NT2/D1 (cell line): ENCODE data around the gene CABLES2.

Source experiments
- DNase-seq: peaks from one replicate; pipeline ENCODE4 v3.0.0-alpha.2; 2011; ENCODE audit warnings: low read depth, low spot score
- H3K27me3 ChIP-seq: 2 replicates; pipeline ENCODE4 v1.6.0; 2011; ENCODE audit warnings: mild to moderate bottlenecking; ENCODE audit not compliant: insufficient read length, insufficient read depth
- H3K36me3 ChIP-seq: 2 replicates; pipeline ENCODE4 v1.6.1; 2011; ENCODE audit warnings: mild to moderate bottlenecking, low read length, mixed read lengths; ENCODE audit not compliant: insufficient read depth, insufficient read length
- H3K4me1 ChIP-seq: 2 replicates; pipeline ENCODE4 v1.5.1; 2011; ENCODE audit not compliant: insufficient read depth, insufficient read length
- H3K4me3 ChIP-seq: 2 replicates; pipeline ENCODE4 v1.5.1; 2011; ENCODE audit warnings: low read depth; ENCODE audit not compliant: insufficient read length
- H3K9ac ChIP-seq: 2 replicates; pipeline ENCODE4 v1.6.0; 2011; ENCODE audit warnings: low read depth; ENCODE audit not compliant: insufficient read length
- H3K9me3 ChIP-seq: 2 replicates; pipeline ENCODE4 v1.5.1; 2011; ENCODE audit warnings: mild to moderate bottlenecking, low read length; ENCODE audit not compliant: insufficient read depth
- SUZ12 ChIP-seq: IDR thresholded peaks from 2 replicates; pipeline ENCODE4 v1.6.1; 2011; ENCODE audit not compliant: insufficient read length, insufficient read depth; ENCODE audit errors: extremely low read depth
- YY1 ChIP-seq: IDR thresholded peaks from 2 replicates; pipeline ENCODE4 v1.6.1; 2011; ENCODE audit not compliant: insufficient read length, insufficient read depth
- ZNF274 ChIP-seq: IDR thresholded peaks from 2 replicates; pipeline ENCODE4 v1.6.1; 2011; ENCODE audit warnings: mild to moderate bottlenecking, low read depth, low read length

CABLES2 gene

DNA sequence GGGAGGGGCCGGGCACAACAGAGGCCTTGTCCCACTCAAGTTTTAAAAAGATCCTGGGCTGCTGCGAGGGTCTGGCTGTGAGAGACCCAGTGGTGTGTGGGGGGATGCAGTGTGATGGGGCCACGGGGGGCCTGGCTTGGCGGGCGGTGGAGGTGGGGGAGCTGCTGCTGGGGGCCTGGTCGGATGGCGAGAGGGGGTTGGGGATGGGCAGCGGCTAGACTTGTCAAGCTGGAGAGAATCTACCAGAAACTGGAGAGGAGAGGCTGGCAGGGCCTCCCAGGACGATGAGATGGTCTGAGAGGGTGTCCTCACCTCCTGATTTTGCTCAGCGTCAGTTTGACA lies 15.0 kb downstream of the CABLES2 start:
- no peaks in the 10 kb centered on the region for H3K27me3 ChIP-seq
- DNase-seq: no peak
- no peaks in the 10 kb centered on the region for H3K4me1 ChIP-seq
- H3K4me3 ChIP-seq: no peak overlapping the region
- H3K9ac ChIP-seq: no peak overlapping the region
- TF ChIP-seq SUZ12 (no peak), ZNF274 (no peak), YY1 (no peak)
- H3K9me3 ChIP-seq: no peaks in the 10 kb centered on the region
- H3K36me3 ChIP-seq: peaks cover 87% of the 10 kb centered on the region

DNA sequence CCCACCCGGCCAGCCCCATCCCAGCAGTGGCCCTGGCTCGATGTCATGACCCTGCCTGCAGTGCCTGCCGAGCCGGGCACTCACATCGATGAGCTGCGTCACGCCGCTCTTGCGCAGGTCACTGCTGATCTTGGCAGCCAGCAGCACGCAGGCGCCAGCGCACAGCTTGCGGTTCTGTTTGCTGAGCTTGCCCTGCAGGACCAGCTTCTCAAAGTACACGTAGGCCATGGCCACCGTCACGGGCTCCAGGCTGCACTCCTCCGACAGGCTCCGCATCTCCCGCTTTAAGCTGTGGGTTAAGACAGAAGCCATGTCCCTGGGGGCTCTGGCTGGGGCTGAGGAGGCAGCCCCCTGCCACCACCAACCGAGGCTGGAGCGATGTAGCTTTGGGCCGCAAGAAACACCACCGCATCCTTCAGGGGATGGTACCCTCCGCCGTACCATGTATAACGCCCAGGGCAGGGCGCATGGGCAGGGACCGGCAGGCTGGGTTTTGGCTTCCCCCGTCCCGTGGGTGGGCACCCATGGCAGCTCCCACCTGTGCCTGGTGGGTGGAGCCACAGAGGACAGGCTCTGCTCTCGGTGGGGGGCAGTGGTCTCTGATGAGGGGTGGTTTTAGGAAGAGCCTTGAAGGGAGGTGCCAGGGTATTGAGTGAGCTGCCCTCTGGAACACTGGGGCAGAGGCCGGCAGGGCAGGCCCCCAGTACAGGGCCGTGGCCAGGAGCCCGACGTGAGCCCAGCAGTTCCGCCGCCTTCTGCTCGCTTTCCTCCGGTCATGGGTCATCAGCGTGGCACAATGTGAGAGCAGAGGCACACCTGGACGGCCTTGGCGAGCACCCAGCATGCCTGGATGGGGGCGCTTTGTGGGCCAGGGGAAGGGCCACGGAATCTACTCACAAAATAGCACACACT lies 15.7 kb downstream of the CABLES2 start:
- Histone ChIP-seq H3K9me3 (no peaks in the 10 kb centered on the region), H3K4me1 (no peaks in the 10 kb centered on the region), H3K4me3 (no peak overlapping the region), H3K36me3 (peaks cover 85% of the 10 kb centered on the region), H3K9ac (peak overlapping the region; percentile 16), H3K27me3 (no peaks in the 10 kb centered on the region)
- no peak for DNase-seq
- TF ChIP-seq YY1 (no peak), SUZ12 (no peak), ZNF274 (no peak)

DNA sequence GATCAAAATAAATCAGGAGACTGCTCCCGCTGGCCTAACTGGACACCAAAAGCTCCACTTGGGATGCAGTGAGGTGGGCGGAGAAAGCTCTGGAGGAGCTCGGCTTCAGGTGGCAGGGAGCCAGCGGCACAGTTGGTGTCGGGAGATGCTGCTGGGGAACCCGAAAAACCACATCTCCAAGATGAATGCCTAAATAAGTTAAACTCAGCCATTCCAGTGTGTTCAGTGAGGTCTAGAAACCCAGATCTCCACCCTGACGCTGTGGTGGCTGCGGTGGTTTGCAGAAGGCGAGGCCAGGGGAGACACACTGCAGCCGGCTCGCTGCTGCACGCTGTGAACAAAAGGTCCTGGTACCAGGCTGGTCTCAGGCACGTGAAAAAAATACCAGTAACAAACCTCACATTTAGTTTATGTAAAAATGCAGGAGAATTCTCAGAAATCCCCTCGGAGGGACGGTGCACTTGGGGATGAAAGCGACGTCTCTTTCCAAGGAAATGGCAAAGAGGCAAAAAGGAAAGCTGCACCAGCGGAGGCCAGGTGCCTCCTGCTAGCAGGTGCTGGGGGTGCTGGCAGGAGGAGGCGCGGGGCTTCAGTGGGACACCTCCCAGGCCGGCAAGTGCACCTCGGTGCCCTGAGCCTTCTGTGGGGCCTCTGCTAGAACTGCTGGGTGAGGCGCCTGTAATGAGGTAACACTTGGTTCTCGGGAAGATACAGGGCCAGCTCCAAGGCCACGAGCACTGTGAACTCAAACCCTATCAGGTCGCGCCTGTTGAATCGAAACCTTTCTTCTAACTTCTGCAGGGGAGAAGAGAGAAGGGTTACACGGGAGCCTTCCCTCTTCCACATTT lies 16.5 kb downstream of the CABLES2 start:
- peaks cover 81% of the 10 kb centered on the region for H3K36me3 ChIP-seq
- peak overlapping the region; percentile 16 for H3K9ac ChIP-seq
- no peak overlapping the region for H3K4me3 ChIP-seq
- no peaks in the 10 kb centered on the region for H3K4me1 ChIP-seq
- no peaks in the 10 kb centered on the region for H3K27me3 ChIP-seq
- DNase-seq: no peak
- no peaks in the 10 kb centered on the region for H3K9me3 ChIP-seq
- TF ChIP-seq ZNF274 (no peak), YY1 (no peak), SUZ12 (no peak)

DNA sequence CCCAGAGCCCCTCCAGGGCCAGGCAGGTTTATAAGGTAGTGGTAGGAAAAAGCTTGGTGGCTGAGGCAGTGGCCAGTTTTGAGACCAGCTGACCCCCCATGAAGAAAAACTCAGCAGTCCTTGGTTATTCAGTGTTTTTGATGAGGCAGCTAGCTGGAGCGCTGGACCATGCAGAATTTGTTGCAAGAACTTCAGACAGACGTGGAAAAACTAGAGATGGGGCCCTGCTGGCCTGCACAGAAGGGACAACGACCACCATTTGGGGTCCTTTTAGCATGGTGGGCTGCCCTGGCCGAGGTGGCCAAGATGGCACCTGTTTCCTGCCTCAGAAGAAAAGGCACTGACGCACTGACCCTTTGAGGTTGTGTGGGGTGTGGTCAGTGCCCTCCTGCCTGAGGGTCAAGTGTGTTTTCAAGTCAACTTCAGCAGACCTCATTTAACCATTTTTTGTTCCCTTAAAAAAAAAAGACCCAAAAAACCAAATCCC lies 17.4 kb downstream of the CABLES2 start:
- Histone ChIP-seq H3K9me3 (no peaks in the 10 kb centered on the region), H3K27me3 (no peaks in the 10 kb centered on the region), H3K36me3 (peaks cover 74% of the 10 kb centered on the region), H3K4me3 (no peak overlapping the region), H3K4me1 (no peaks in the 10 kb centered on the region), H3K9ac (no peak overlapping the region)
- TF ChIP-seq YY1 (no peak), ZNF274 (no peak), SUZ12 (no peak)
- DNase-seq: no peak

DNA sequence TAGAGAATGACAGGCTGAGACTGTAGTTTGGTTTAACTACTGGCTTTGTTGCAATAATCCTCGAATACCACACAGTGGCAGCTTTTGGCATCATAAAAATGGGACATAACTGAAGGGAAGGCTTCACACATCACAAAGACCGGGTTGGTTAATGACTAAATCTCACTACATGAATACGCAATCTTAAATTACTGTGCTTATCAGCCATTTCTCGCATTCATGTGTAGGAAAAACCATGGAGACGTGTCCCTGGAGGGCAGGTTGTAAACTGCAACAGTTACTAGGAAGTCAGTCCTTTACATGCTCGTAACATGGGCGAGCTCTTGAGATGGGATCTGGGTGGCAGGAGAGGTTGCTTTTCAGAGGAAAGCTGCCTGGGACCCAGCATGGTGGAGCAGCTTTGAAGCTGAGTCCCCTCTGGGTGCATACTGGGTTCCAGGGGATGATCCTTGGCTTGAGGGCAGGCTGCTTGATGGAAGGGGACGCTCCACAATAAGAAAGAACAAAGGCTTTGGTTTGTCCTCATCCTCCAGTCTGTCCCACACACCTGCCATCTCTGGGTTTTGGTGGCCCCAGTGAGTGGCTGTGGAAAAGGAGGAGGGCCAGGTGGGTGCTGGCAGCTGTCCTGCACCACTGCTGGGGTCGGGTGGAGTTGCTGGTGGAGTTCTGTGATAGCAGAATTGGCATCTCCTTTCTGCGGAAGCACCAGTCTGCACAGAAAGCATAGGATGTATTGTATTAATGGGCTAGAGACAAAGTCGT lies 18.1 kb downstream of the CABLES2 start:
- H3K36me3 ChIP-seq: peaks cover 74% of the 10 kb centered on the region

DNA sequence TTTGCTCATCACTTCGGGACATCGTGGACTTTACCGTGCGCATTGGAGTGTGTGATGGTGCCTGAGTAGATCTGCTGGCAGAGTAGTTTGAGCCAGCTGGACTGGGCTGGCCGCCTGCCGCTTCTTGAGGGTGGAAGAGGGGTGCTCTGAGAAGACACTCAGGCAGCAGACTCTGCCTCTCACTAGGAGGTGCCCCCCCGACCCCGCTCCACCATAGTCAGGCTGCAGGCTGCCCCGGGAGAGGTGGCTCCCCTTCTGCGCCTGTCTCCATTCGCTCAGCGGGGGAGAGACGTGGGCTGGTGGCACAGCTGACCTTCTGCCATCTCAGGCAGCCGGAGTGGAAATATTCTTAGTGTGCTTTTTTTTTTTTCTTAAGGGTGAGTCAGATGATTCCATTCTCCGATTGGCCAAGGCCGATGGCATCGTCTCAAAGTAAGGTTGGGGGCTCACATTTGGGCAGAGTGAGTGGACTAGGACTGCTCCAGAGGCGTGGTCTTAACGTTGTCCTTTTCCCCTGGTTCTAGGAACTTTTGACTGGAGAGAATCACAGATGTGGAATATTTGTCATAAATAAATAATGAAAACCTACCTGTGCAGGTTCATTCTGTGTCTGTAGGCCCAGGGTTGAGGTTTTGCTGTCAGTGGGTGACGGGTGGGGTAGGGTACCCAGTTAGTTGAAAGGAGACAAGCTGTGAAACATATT lies 19.0 kb downstream of the CABLES2 start:
- Histone ChIP-seq H3K4me3 (peak overlapping the region; percentile 99), H3K36me3 (peaks cover 70% of the 10 kb centered on the region), H3K9ac (peak overlapping the region; percentile 100), H3K27me3 (no peaks in the 10 kb centered on the region), H3K4me1 (peaks cover 2% of the 10 kb centered on the region), H3K9me3 (no peaks in the 10 kb centered on the region)
- TF ChIP-seq SUZ12 (no peak), YY1 (no peak), ZNF274 (no peak)
- DNase-seq: no peak

More for the DNA sequence above, 18.1 kb downstream of the CABLES2 start:
- no peak for DNase-seq
- Histone ChIP-seq H3K4me3 (no peak overlapping the region), H3K4me1 (no peaks in the 10 kb centered on the region), H3K27me3 (no peaks in the 10 kb centered on the region), H3K9me3 (no peaks in the 10 kb centered on the region), H3K9ac (peak overlapping the region; percentile 1)
- TF ChIP-seq YY1 (no peak), ZNF274 (no peak), SUZ12 (no peak)
